Fibroblast of lung (primary cell): ENCODE measurements around the gene ACTG1. TPM values are rescaled to one million over a fixed set of nuclear protein-coding genes. Genes with fewer than 3 reads are reported as not detected.
"Not testable (repeated sequence)": the region's sequence is repeated elsewhere in the genome, so short reads cannot be mapped to it uniquely, and the experiment has no call there.

Source experiments
- DNase-seq, 2 donors: peaks; one replicate each; pipeline versions ENCODE4 v3.0.0 to v3.0.0-alpha.2; 2010; ENCODE audit warnings: low read depth in 2 of 2
- H2AFZ ChIP-seq: 2 replicates; pipeline ENCODE4 v1.5.1; 2012; ENCODE audit warnings: low read length, control low read depth, inconsistent platforms
- H3K27ac ChIP-seq: 2 replicates; pipeline ENCODE4 v1.5.1; 2011; ENCODE audit warnings: low read length, control low read depth; ENCODE audit not compliant: insufficient read depth
- H3K27me3 ChIP-seq: 2 replicates; pipeline ENCODE4 v1.5.1; 2011; ENCODE audit warnings: mild to moderate bottlenecking, low read length; ENCODE audit not compliant: control insufficient read depth, insufficient read depth
- H3K36me3 ChIP-seq: 2 replicates; pipeline ENCODE4 v1.5.1; 2011; ENCODE audit warnings: low read length; ENCODE audit not compliant: control insufficient read depth, insufficient read depth
- H3K4me1 ChIP-seq: 2 replicates; pipeline ENCODE4 v1.5.1; 2011; ENCODE audit warnings: low read length; ENCODE audit not compliant: control insufficient read depth, insufficient read depth; ENCODE audit errors: extremely low read depth
- H3K4me2 ChIP-seq: 2 replicates; pipeline ENCODE4 v1.5.1; 2011; ENCODE audit warnings: low read length, control low read depth; ENCODE audit not compliant: insufficient read depth; ENCODE audit errors: extremely low read depth
- H3K4me3 ChIP-seq, 4 experiments: fragments of 200-600 bp in 1 of 4; sonication (generic) in 1 of 4; replicated peaks in 1 of 4; 2 replicates each; pipeline ENCODE4 v1.5.1; 2011 to 2016; ENCODE audit warnings: low read length in 4 of 4, low read depth in 3 of 4, mild to moderate bottlenecking in 3 of 4, control low read depth in 2 of 4, inconsistent platforms in 1 of 4, mixed read lengths in 1 of 4; ENCODE audit not compliant: insufficient read depth in 1 of 4; ENCODE audit errors: control extremely low read depth in 1 of 4
- H3K79me2 ChIP-seq: 2 replicates; pipeline ENCODE4 v1.5.1; 2012; ENCODE audit warnings: mild to moderate bottlenecking, low read length, inconsistent platforms; ENCODE audit not compliant: control insufficient read depth, insufficient read depth
- H3K9ac ChIP-seq: 2 replicates; pipeline ENCODE4 v1.5.1; 2011; ENCODE audit warnings: mild to moderate bottlenecking, low read length, control low read depth; ENCODE audit not compliant: insufficient read depth
- H3K9me3 ChIP-seq: 2 replicates; pipeline ENCODE4 v1.5.1; 2012; ENCODE audit warnings: low read depth, low read length; ENCODE audit not compliant: control insufficient read depth, insufficient read depth
- H4K20me1 ChIP-seq: 2 replicates; pipeline ENCODE4 v1.5.1; 2011; ENCODE audit warnings: low read length; ENCODE audit not compliant: control insufficient read depth, insufficient read depth; ENCODE audit errors: extremely low read depth
- EZH2 ChIP-seq: IDR thresholded peaks from 2 replicates; pipeline ENCODE4 v1.5.1; 2012; ENCODE audit warnings: low read length, control low read depth, mild to moderate bottlenecking; ENCODE audit errors: missing control alignments
- polyA plus RNA-seq, 2 donors: library from polyadenylated mRNA; depleted of rRNA in 1 of 2; stranded (reverse) in 1 of 2; unstranded in 1 of 2; fragments of >200 nt; gene quantifications; 2 replicates each; pipeline ENCODE4 v1.2.1, GENCODE V29; 2011 to 2012; ENCODE audit warnings: missing spikeins in 1 of 2
- total RNA-seq: library from RNA; depleted of rRNA; stranded (reverse); fragments of >200 nt; gene quantifications from 2 replicates; pipeline ENCODE4 v1.2.1, GENCODE V29; 2014
- TF ChIP-seq, protein P1 (sequence below), 2 donors: IDR thresholded peaks in 1 of 2; conservative IDR thresholded peaks in 1 of 2; 1 replicate in 1 of 2; 2 replicates in 1 of 2; pipeline ENCODE4 v1.5.1; 2011 to 2012; ENCODE audit warnings: low read length in 2 of 2, control low read depth in 1 of 2, inconsistent platforms in 1 of 2, low read depth in 1 of 2, mild to moderate bottlenecking in 1 of 2

Gene ACTG1
- total and polyA plus RNA-seq, 2 donors (not counting 1 experiment from before 2014, with no cell fraction given), result 5,538 to 8,446 TPM

GRCh38 chr17:81533339-81534141, 20.9 kb upstream of the ACTG1 start:
- TF ChIP-seq EZH2, result no peak
- TF ChIP-seq, protein P1, sequence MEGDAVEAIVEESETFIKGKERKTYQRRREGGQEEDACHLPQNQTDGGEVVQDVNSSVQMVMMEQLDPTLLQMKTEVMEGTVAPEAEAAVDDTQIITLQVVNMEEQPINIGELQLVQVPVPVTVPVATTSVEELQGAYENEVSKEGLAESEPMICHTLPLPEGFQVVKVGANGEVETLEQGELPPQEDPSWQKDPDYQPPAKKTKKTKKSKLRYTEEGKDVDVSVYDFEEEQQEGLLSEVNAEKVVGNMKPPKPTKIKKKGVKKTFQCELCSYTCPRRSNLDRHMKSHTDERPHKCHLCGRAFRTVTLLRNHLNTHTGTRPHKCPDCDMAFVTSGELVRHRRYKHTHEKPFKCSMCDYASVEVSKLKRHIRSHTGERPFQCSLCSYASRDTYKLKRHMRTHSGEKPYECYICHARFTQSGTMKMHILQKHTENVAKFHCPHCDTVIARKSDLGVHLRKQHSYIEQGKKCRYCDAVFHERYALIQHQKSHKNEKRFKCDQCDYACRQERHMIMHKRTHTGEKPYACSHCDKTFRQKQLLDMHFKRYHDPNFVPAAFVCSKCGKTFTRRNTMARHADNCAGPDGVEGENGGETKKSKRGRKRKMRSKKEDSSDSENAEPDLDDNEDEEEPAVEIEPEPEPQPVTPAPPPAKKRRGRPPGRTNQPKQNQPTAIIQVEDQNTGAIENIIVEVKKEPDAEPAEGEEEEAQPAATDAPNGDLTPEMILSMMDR (conservative IDR thresholded peaks at IDR 0.05 in 1 of 2, IDR thresholded peaks at IDR 0.05 in 1 of 2; ENCODE audit: low read depth in 1 of 2, low read length in 2 of 2), result no peak

GRCh38 chr17:81532490-81533287, 20.1 kb upstream of the ACTG1 start:
- Histone ChIP-seq H3K4me3 (no peak overlapping the region), H2AFZ (no peak overlapping the region), H4K20me1 (no peaks in the 10 kb centered on the region), H3K9ac (no peak overlapping the region), H3K9me3 (no peaks in the 10 kb centered on the region), H3K36me3 (no peaks in the 10 kb centered on the region), H3K4me2 (no peak overlapping the region), H3K4me1 (no peaks in the 10 kb centered on the region), H3K79me2 (no peaks in the 10 kb centered on the region), H3K27me3 (peaks cover 11% of the 10 kb centered on the region), H3K27ac (no peak overlapping the region)
- DNase-seq, result no peak
- TF ChIP-seq EZH2, result no peak
- TF ChIP-seq, protein P1 (conservative IDR thresholded peaks at IDR 0.05 in 1 of 2, IDR thresholded peaks at IDR 0.05 in 1 of 2; ENCODE audit: low read depth in 1 of 2, low read length in 2 of 2), result no peak

More at GRCh38 chr17:81533339-81534141, 20.9 kb upstream of the ACTG1 start:
- H3K9me3 ChIP-seq, result no peaks in the 10 kb centered on the region
- H3K4me1 ChIP-seq, result no peaks in the 10 kb centered on the region
- no peak overlapping the region for H3K27ac ChIP-seq
- H3K36me3 ChIP-seq, result peaks cover 2% of the 10 kb centered on the region
- no peaks in the 10 kb centered on the region for H3K79me2 ChIP-seq
- no peak overlapping the region for H2AFZ ChIP-seq
- H3K9ac ChIP-seq, result no peak overlapping the region
- DNase-seq, result no peak
- peaks cover 11% of the 10 kb centered on the region for H3K27me3 ChIP-seq
- H4K20me1 ChIP-seq, result no peaks in the 10 kb centered on the region
- H3K4me2 ChIP-seq, result no peak overlapping the region
- H3K4me3 ChIP-seq, result no peak overlapping the region

DNA sequence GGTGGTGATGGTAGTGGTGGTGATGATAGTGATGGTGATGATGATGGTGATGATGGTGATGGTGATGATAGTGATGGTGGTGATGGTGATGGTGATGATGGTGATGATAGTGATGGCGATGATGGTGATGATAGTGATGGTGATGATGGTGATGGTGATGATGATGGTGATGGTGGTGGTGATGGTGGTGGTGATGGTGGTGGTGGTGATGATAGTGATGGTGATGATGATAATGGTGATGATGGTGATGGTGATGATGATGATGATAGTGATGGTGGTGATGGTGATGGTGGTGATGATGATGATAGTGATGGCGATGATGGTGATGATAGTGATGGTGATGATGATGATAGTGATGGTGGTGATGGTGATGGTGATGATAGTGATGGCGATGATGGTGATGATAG, 19.4 kb upstream of the ACTG1 start:
- not testable (repeated sequence) for H3K4me2 ChIP-seq, H3K36me3 ChIP-seq, H3K27ac ChIP-seq, H3K4me3 ChIP-seq, DNase-seq, H3K4me1 ChIP-seq, H2AFZ ChIP-seq, H3K79me2 ChIP-seq, H3K9ac ChIP-seq, H3K9me3 ChIP-seq, H3K27me3 ChIP-seq, H4K20me1 ChIP-seq

DNA sequence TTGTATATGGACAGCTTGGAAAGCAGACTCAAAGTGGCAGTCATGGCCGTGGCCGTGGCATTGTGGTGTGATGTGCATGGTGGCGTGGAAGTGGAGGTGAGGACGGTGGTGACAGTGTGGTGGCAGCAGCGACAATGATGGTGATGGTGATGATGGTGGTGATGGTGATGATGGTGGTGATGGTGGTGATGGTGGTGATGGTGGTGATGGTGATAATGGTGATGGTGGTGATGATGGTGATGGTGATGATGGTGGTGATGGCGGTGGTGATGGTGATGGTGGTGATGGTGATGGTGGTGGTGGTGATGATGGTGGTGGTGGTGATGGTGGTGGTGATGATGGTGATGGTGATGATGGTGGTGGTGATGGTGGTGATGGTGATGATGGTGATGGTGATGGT, 18.4 kb upstream of the ACTG1 start:
- H3K4me2 ChIP-seq, H3K79me2 ChIP-seq, H3K4me3 ChIP-seq, H3K4me1 ChIP-seq, H3K27ac ChIP-seq, H3K9me3 ChIP-seq, H3K9ac ChIP-seq, H2AFZ ChIP-seq, H4K20me1 ChIP-seq, H3K27me3 ChIP-seq, DNase-seq, H3K36me3 ChIP-seq: not testable (repeated sequence)
